Esophagus muscularis mucosa (tissue), 2 donors: ENCODE results near the gene TARP.

Source experiments
- POLR2A ChIP-seq: fragments of 450-650 bp; IDR thresholded peaks from one replicate; pipeline ENCODE4 v1.6.1; 2017; ENCODE audit warnings: antibody characterized with exemption, moderate library complexity, mild to moderate bottlenecking, low read depth
- POLR2AphosphoS5 ChIP-seq, 2 donors: sonication (generic); formaldehyde crosslinking; IDR thresholded peaks; one replicate each; pipeline ENCODE4 v1.6.1; 2017; ENCODE audit warnings: antibody characterized with exemption in 2 of 2

DNA sequence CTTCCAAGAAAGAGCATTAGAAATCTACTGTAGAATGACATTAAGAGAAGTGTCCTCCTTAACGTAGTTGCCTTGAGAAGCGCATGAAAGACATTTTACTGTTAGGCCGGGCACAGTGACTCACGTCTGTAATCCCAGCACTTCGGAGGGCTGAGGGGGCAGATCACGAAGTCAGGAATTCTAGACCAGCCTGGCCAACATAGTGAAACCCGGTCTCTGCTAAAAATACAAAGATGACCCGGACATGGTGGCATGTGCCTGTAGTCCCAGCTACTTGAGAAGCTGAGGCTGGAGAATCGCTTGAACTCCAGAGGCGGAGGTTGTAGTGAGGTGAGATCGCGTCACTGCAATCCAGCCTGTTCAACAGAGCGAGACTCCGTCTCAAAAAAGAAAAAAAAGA is 28.9 kb downstream of the TARP start:
- no peak for TF ChIP-seq POLR2A
- no peak for TF ChIP-seq POLR2AphosphoS5 (IDR thresholded peaks at IDR 0.05)
